Thoracic aorta (tissue), 2 donors: Measurements from ENCODE around the gene GCHFR. TPM values are rescaled to one million over a fixed set of nuclear protein-coding genes. Genes with fewer than 3 reads are reported as not detected.

Source experiments
- ATAC-seq: fragments of 150-250 bp; one replicate; pipeline ENCODE4 v1.8.0; 2017; ENCODE audit warnings: low read depth; ENCODE audit not compliant: insufficient number of reproducible peaks, low FRiP score
- DNase-seq: peaks from one replicate; pipeline ENCODE4 v3.0.0-alpha.2; 2020; ENCODE audit warnings: low spot score
- H3K27ac ChIP-seq, 2 donors: fragments of 200-600 bp; sonication (generic); 1 replicate in 1 of 2; 2 replicates in 1 of 2; pipeline ENCODE4 v1.5.1; 2016; ENCODE audit warnings: mild to moderate bottlenecking in 2 of 2, moderate library complexity in 2 of 2
- H3K27me3 ChIP-seq: fragments of 200-600 bp; sonication (generic); replicated peaks from 2 replicates; pipeline ENCODE4 v1.6.0; 2016; ENCODE audit warnings: mild to moderate bottlenecking; ENCODE audit not compliant: insufficient read depth
- H3K36me3 ChIP-seq: fragments of 200-600 bp; sonication (generic); one replicate; pipeline ENCODE4 v1.5.1; 2016
- H3K4me1 ChIP-seq, 2 donors: fragments of 200-600 bp; sonication (generic); 1 replicate in 1 of 2; 2 replicates in 1 of 2; pipeline versions ENCODE4 v1.5.1 to v1.6.0; 2016; ENCODE audit warnings: low read depth in 2 of 2, mild to moderate bottlenecking in 1 of 2; ENCODE audit not compliant: control insufficient read depth in 1 of 2
- H3K4me3 ChIP-seq: fragments of 200-600 bp; sonication (generic); 2 replicates; pipeline ENCODE4 v1.5.1; 2016; ENCODE audit warnings: mild to moderate bottlenecking
- H3K9me3 ChIP-seq: fragments of 200-600 bp; sonication (generic); 2 replicates; pipeline ENCODE4 v1.5.1; 2016
- CTCF ChIP-seq: fragments of 200-600 bp; sonication (generic); IDR thresholded peaks from one replicate; pipeline ENCODE4 v1.5.1; 2019; ENCODE audit warnings: antibody characterized with exemption
- total RNA-seq, 2 donors: library from RNA; depleted of rRNA; stranded (reverse); fragments of >200 nt; gene quantifications; one replicate each; pipeline versions ENCODE4 v1.1.0 to v1.2.3, GENCODE V29; 2016

GCHFR gene
- total RNA-seq, 2 donors from 2014 or later: 14.1 to 17.2 TPM

- Histone ChIP-seq H3K27ac (no peak overlapping the region), H3K27me3 (no peaks in the 10 kb centered on the region), H3K4me1 (peaks cover 2 to 7% of the 10 kb centered on the region in 2 donors), H3K36me3 (peaks cover 40% of the 10 kb centered on the region), H3K4me3 (no peak overlapping the region), H3K9me3 (no peaks in the 10 kb centered on the region)
- no peak for TF ChIP-seq CTCF
- no peak for DNase-seq
- ATAC-seq: no peak
These were observed 7.4 kb downstream of the GCHFR start for GRCh38 chr15:40771242-40771641.

GRCh38 chr15:40772014-40772413 lies 8.1 kb downstream of the GCHFR start:
- ATAC-seq: no peak

GRCh38 chr15:40773496-40773895 lies 9.6 kb downstream of the GCHFR start:
- ATAC-seq (no peak), DNase-seq (no peak)
- Histone ChIP-seq H3K4me3 (no peak overlapping the region), H3K4me1 (no peaks in the 10 kb centered on the region), H3K36me3 (peaks cover 60% of the 10 kb centered on the region), H3K27me3 (no peaks in the 10 kb centered on the region), H3K9me3 (no peaks in the 10 kb centered on the region), H3K27ac (no peak overlapping the region)
- no peak for TF ChIP-seq CTCF

More at GRCh38 chr15:40772014-40772413, 8.1 kb downstream of the GCHFR start:
- Histone ChIP-seq H3K36me3 (peaks cover 47% of the 10 kb centered on the region), H3K27ac (no peak overlapping the region), H3K9me3 (no peaks in the 10 kb centered on the region), H3K27me3 (no peaks in the 10 kb centered on the region), H3K4me1 (no peaks in the 10 kb centered on the region), H3K4me3 (no peak overlapping the region)
- DNase-seq: no peak
- no peak for TF ChIP-seq CTCF

GRCh38 chr15:40773902-40774301 lies 10.0 kb downstream of the GCHFR start:
- H3K4me1 ChIP-seq: no peaks in the 10 kb centered on the region
- H3K4me3 ChIP-seq: no peak overlapping the region
- DNase-seq (no peak), ATAC-seq (no peak)
- H3K36me3 ChIP-seq: peaks cover 64% of the 10 kb centered on the region
- TF ChIP-seq CTCF: no peak
- H3K27me3 ChIP-seq: no peaks in the 10 kb centered on the region
- no peaks in the 10 kb centered on the region for H3K9me3 ChIP-seq
- no peak overlapping the region for H3K27ac ChIP-seq

- Histone ChIP-seq H3K9me3 (no peaks in the 10 kb centered on the region), H3K4me3 (no peak overlapping the region), H3K36me3 (peaks cover 75% of the 10 kb centered on the region), H3K27ac (no peak overlapping the region), H3K27me3 (no peaks in the 10 kb centered on the region), H3K4me1 (no peaks in the 10 kb centered on the region)
- DNase-seq (no peak), ATAC-seq (no peak)
- no peak for TF ChIP-seq CTCF
These were observed 11.1 kb downstream of the GCHFR start for GRCh38 chr15:40775007-40775406.
